PFSK-1 (cell line): ENCODE measurements around the gene OR4E1.

Experiments
- FOXP2 ChIP-seq: optimal IDR thresholded peaks from 2 replicates; pipeline ENCODE3; 2011; ENCODE audit warnings: borderline replicate concordance, control low read depth, inconsistent platforms; ENCODE audit not compliant: insufficient read depth; ENCODE audit errors: extremely low read length, extremely low read depth
- POLR2AphosphoS5 ChIP-seq: IDR thresholded peaks from 2 replicates; pipeline ENCODE4 v1.6.1; 2012; ENCODE audit warnings: low read depth, mild to moderate bottlenecking, control low read depth, low read length, moderate library complexity
- SIN3A ChIP-seq: IDR thresholded peaks from 2 replicates; pipeline ENCODE4 v1.6.1; 2012; ENCODE audit warnings: mild to moderate bottlenecking, low read length, moderate library complexity, borderline replicate concordance; ENCODE audit not compliant: insufficient read depth
- TAF1 ChIP-seq: IDR thresholded peaks from 2 replicates; pipeline ENCODE4 v1.6.1; 2012; ENCODE audit warnings: low read length, control low read depth, borderline replicate concordance; ENCODE audit not compliant: insufficient read depth
- TF ChIP-seq, protein P1 (sequence below), 2 experiments: IDR thresholded peaks; 2 replicates each; pipeline versions ENCODE4 v1.6.1 to v1.8.0; 2011 to 2012; ENCODE audit warnings: low read depth in 2 of 2, low read length in 2 of 2, control low read depth in 1 of 2, inconsistent platforms in 1 of 2, mild to moderate bottlenecking in 1 of 2, moderate library complexity in 1 of 2; ENCODE audit not compliant: insufficient read depth in 1 of 2

OR4E1 gene

DNA sequence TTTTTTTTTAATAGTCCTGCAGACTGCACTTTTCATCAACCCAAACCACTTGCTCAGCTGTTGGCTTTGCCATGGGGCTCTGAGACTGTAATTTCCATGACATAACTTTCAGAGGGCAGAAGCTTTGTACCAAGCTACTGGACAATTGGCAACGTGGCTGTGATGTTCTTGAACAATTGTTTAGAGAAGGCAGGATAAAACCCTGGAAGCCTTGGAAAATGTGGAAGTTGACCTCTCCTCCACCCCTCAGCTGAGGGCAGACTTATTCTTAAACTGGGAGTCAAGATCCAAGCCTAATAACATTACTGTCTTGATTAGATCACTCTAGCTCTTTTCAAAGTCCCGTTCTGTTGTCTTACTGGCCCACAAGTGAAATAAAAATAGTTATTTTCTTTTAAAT, 2.2 kb downstream of the OR4E1 start:
- TF ChIP-seq FOXP2: no peak
- TF ChIP-seq TAF1: no peak
- no peak for TF ChIP-seq SIN3A
- no peak for TF ChIP-seq POLR2AphosphoS5
- TF ChIP-seq, protein P1, sequence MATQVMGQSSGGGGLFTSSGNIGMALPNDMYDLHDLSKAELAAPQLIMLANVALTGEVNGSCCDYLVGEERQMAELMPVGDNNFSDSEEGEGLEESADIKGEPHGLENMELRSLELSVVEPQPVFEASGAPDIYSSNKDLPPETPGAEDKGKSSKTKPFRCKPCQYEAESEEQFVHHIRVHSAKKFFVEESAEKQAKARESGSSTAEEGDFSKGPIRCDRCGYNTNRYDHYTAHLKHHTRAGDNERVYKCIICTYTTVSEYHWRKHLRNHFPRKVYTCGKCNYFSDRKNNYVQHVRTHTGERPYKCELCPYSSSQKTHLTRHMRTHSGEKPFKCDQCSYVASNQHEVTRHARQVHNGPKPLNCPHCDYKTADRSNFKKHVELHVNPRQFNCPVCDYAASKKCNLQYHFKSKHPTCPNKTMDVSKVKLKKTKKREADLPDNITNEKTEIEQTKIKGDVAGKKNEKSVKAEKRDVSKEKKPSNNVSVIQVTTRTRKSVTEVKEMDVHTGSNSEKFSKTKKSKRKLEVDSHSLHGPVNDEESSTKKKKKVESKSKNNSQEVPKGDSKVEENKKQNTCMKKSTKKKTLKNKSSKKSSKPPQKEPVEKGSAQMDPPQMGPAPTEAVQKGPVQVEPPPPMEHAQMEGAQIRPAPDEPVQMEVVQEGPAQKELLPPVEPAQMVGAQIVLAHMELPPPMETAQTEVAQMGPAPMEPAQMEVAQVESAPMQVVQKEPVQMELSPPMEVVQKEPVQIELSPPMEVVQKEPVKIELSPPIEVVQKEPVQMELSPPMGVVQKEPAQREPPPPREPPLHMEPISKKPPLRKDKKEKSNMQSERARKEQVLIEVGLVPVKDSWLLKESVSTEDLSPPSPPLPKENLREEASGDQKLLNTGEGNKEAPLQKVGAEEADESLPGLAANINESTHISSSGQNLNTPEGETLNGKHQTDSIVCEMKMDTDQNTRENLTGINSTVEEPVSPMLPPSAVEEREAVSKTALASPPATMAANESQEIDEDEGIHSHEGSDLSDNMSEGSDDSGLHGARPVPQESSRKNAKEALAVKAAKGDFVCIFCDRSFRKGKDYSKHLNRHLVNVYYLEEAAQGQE (IDR thresholded peaks at IDR 0.05; ENCODE audit: insufficient read depth in 1 of 2, low read depth in 2 of 2, low read length in 2 of 2): no peak

DNA sequence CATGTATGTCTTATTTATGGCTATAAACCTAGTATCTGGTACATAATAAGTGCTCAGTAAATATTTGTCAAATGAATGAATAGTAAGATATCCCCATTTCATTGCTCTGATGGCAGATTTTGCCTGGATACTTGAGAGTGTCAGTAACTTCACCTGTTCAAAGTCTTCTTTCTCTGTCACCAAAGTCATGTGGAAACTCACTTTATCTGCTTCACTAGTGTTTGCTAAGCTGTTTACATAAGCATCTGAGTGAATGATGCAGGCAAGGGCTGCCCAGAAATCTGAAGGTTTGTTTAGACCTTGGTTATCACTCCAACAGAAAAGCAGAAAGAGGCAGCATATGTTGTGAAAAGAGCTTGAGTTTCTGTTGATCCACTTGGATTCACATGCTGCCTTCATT, 4.3 kb downstream of the OR4E1 start:
- TF ChIP-seq SIN3A: no peak
- no peak for TF ChIP-seq POLR2AphosphoS5
- TF ChIP-seq, protein P1 (IDR thresholded peaks at IDR 0.05; ENCODE audit: insufficient read depth in 1 of 2, low read depth in 2 of 2, low read length in 2 of 2): no peak
- no peak for TF ChIP-seq FOXP2
- no peak for TF ChIP-seq TAF1

DNA sequence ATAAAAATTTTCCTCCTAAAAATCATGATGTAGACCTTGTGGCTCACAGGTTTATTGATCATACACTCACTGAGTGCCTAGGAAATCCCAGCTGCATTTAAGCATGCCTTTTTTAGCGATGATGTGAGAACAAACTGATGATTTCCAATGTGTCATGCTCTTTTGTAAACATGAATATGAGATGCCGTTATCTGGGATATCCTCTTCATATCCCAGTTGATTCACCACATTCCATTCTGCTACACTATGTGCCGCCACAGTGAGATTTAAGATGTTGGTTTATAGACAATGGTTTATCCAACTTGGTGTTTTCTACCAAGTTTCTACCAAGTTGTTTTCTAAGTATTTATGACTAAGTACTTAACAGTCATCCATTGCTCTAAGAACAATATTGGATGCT, 5.2 kb downstream of the OR4E1 start:
- TF ChIP-seq SIN3A (no peak), FOXP2 (no peak), POLR2AphosphoS5 (no peak), TAF1 (no peak)
- TF ChIP-seq, protein P1 (IDR thresholded peaks at IDR 0.05; ENCODE audit: insufficient read depth in 1 of 2, low read depth in 2 of 2, low read length in 2 of 2): no peak

DNA sequence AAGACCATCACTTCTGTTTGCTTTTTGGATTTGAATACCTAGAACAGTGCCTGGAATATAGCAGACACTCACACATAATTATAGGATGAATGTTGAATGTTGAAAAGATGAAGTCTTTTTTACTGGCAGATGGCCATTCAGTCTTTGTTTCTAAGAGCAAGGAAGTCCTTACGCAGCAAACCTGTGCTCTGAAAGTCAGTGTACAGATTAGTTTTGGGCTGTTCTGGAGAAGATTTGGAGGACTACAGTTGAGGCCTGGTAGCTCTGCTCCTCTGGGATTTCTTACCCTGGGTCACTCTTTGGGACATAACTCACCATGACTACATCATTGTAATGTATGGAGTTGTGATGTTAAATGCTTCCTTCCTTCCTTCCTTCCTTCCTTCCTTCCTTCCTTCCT, 16.6 kb downstream of the OR4E1 start:
- TF ChIP-seq, protein P1 (IDR thresholded peaks at IDR 0.05; ENCODE audit: insufficient read depth in 1 of 2, low read depth in 2 of 2, low read length in 2 of 2): no peak
- no peak for TF ChIP-seq TAF1
- no peak for TF ChIP-seq SIN3A
- TF ChIP-seq FOXP2: no peak
- TF ChIP-seq POLR2AphosphoS5: no peak

DNA sequence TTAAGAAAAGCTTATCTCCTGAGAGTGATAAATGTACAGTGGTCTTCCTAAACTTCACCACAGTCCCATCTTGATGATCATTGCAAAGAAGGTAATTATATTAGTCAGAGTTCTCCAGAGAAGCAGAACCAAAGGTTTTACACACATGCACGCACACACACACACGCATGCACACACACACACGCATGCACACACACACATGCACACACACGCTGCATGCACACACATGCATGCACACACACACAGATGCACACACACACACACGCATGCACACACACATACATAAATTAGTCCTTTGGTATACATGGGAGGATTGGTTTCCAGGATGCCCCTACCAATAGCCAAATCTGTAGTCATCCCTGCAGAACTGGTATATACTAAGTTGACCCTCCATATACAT, 19.4 kb downstream of the OR4E1 start:
- TF ChIP-seq, protein P1 (IDR thresholded peaks at IDR 0.05; ENCODE audit: insufficient read depth in 1 of 2, low read depth in 2 of 2, low read length in 2 of 2): no peak
- TF ChIP-seq POLR2AphosphoS5: no peak
